ENCODE results near the gene UBAC1.

Gene UBAC1

GRCh38 chr9:135928731-135929655, 32.2 kb downstream of the UBAC1 start:
- H3K9me3 ChIP-seq (ENCODE audit: control insufficient read depth, low read depth, low read length), result no peaks in the 10 kb centered on the region
- H3K9ac ChIP-seq (ENCODE audit: low read length), result no peak overlapping the region
- no peaks in the 10 kb centered on the region for H3K4me1 ChIP-seq (ENCODE audit: control insufficient read depth, low read depth, low read length)
- H3K36me3 ChIP-seq (ENCODE audit: control insufficient read depth, low read depth, low read length), result peaks cover 12% of the 10 kb centered on the region
- H3K27ac ChIP-seq (ENCODE audit: low read length), result no peak overlapping the region
- no peak overlapping the region for H3K4me3 ChIP-seq (ENCODE audit: low read length)
- H3K27me3 ChIP-seq (ENCODE audit: control insufficient read depth, insufficient read depth, low read length), result no peaks in the 10 kb centered on the region

- peaks cover 10% of the 10 kb centered on the region for H3K36me3 ChIP-seq (ENCODE audit: control insufficient read depth, low read depth, low read length)
- H3K9me3 ChIP-seq (ENCODE audit: control insufficient read depth, low read depth, low read length), result no peaks in the 10 kb centered on the region
- H3K4me1 ChIP-seq (ENCODE audit: control insufficient read depth, low read depth, low read length), result no peaks in the 10 kb centered on the region
- H3K9ac ChIP-seq (ENCODE audit: low read length), result no peak overlapping the region
- no peaks in the 10 kb centered on the region for H3K27me3 ChIP-seq (ENCODE audit: control insufficient read depth, insufficient read depth, low read length)
- no peak overlapping the region for H3K27ac ChIP-seq (ENCODE audit: low read length)
- no peak overlapping the region for H3K4me3 ChIP-seq (ENCODE audit: low read length)
These were observed 33.0 kb downstream of the UBAC1 start for GRCh38 chr9:135928074-135928730.

GRCh38 chr9:135927195-135928013, 33.8 kb downstream of the UBAC1 start:
- Histone ChIP-seq H3K9ac (ENCODE audit: low read length) (no peak overlapping the region), H3K27me3 (ENCODE audit: control insufficient read depth, insufficient read depth, low read length) (no peaks in the 10 kb centered on the region), H3K9me3 (ENCODE audit: control insufficient read depth, low read depth, low read length) (no peaks in the 10 kb centered on the region), H3K4me1 (ENCODE audit: control insufficient read depth, low read depth, low read length) (no peaks in the 10 kb centered on the region), H3K36me3 (ENCODE audit: control insufficient read depth, low read depth, low read length) (peaks cover 2% of the 10 kb centered on the region), H3K27ac (ENCODE audit: low read length) (no peak overlapping the region), H3K4me3 (ENCODE audit: low read length) (no peak overlapping the region)

- Histone ChIP-seq H3K9me3 (ENCODE audit: control insufficient read depth, low read depth, low read length) (no peaks in the 10 kb centered on the region), H3K27ac (ENCODE audit: low read length) (no peak overlapping the region), H3K4me3 (ENCODE audit: low read length) (no peak overlapping the region), H3K4me1 (ENCODE audit: control insufficient read depth, low read depth, low read length) (no peaks in the 10 kb centered on the region), H3K27me3 (ENCODE audit: control insufficient read depth, insufficient read depth, low read length) (no peaks in the 10 kb centered on the region), H3K9ac (ENCODE audit: low read length) (no peak overlapping the region), H3K36me3 (ENCODE audit: control insufficient read depth, low read depth, low read length) (no peaks in the 10 kb centered on the region)
These were observed 34.6 kb downstream of the UBAC1 start for GRCh38 chr9:135926402-135927194.

GRCh38 chr9:135925496-135926133, 35.6 kb downstream of the UBAC1 start:
- Histone ChIP-seq H3K4me3 (ENCODE audit: low read length) (no peak overlapping the region), H3K36me3 (ENCODE audit: control insufficient read depth, low read depth, low read length) (no peaks in the 10 kb centered on the region), H3K4me1 (ENCODE audit: control insufficient read depth, low read depth, low read length) (no peaks in the 10 kb centered on the region), H3K9me3 (ENCODE audit: control insufficient read depth, low read depth, low read length) (no peaks in the 10 kb centered on the region), H3K27me3 (ENCODE audit: control insufficient read depth, insufficient read depth, low read length) (no peaks in the 10 kb centered on the region), H3K27ac (ENCODE audit: low read length) (no peak overlapping the region), H3K9ac (ENCODE audit: low read length) (no peak overlapping the region)

GRCh38 chr9:135924628-135925338, 36.4 kb downstream of the UBAC1 start:
- H3K9me3 ChIP-seq (ENCODE audit: control insufficient read depth, low read depth, low read length), result no peaks in the 10 kb centered on the region
- H3K27ac ChIP-seq (ENCODE audit: low read length), result no peak overlapping the region
- H3K27me3 ChIP-seq (ENCODE audit: control insufficient read depth, insufficient read depth, low read length), result no peaks in the 10 kb centered on the region
- no peaks in the 10 kb centered on the region for H3K4me1 ChIP-seq (ENCODE audit: control insufficient read depth, low read depth, low read length)
- no peak overlapping the region for H3K9ac ChIP-seq (ENCODE audit: low read length)
- H3K4me3 ChIP-seq (ENCODE audit: low read length), result no peak overlapping the region
- no peaks in the 10 kb centered on the region for H3K36me3 ChIP-seq (ENCODE audit: control insufficient read depth, low read depth, low read length)

- Histone ChIP-seq H3K9me3 (ENCODE audit: control insufficient read depth, low read depth, low read length) (peaks cover 7% of the 10 kb centered on the region), H3K27ac (ENCODE audit: low read length) (no peak overlapping the region), H3K27me3 (ENCODE audit: control insufficient read depth, insufficient read depth, low read length) (no peaks in the 10 kb centered on the region), H3K36me3 (ENCODE audit: control insufficient read depth, low read depth, low read length) (no peaks in the 10 kb centered on the region), H3K4me3 (ENCODE audit: low read length) (no peak overlapping the region), H3K9ac (ENCODE audit: low read length) (no peak overlapping the region), H3K4me1 (ENCODE audit: control insufficient read depth, low read depth, low read length) (no peaks in the 10 kb centered on the region)
These were observed 37.7 kb downstream of the UBAC1 start for GRCh38 chr9:135923508-135923907.

GRCh38 chr9:135921749-135922310, 39.3 kb downstream of the UBAC1 start:
- Histone ChIP-seq H3K9me3 (ENCODE audit: control insufficient read depth, low read depth, low read length) (peaks cover 19% of the 10 kb centered on the region), H3K4me3 (ENCODE audit: low read length) (no peak overlapping the region), H3K27ac (ENCODE audit: low read length) (no peak overlapping the region), H3K4me1 (ENCODE audit: control insufficient read depth, low read depth, low read length) (no peaks in the 10 kb centered on the region), H3K27me3 (ENCODE audit: control insufficient read depth, insufficient read depth, low read length) (no peaks in the 10 kb centered on the region), H3K9ac (ENCODE audit: low read length) (no peak overlapping the region), H3K36me3 (ENCODE audit: control insufficient read depth, low read depth, low read length) (no peaks in the 10 kb centered on the region)

- H3K4me3 ChIP-seq (ENCODE audit: low read length), result no peak overlapping the region
- H3K27ac ChIP-seq (ENCODE audit: low read length), result no peak overlapping the region
- H3K9me3 ChIP-seq (ENCODE audit: control insufficient read depth, low read depth, low read length), result peaks cover 26% of the 10 kb centered on the region
- no peaks in the 10 kb centered on the region for H3K4me1 ChIP-seq (ENCODE audit: control insufficient read depth, low read depth, low read length)
- no peaks in the 10 kb centered on the region for H3K27me3 ChIP-seq (ENCODE audit: control insufficient read depth, insufficient read depth, low read length)
- H3K9ac ChIP-seq (ENCODE audit: low read length), result no peak overlapping the region
- H3K36me3 ChIP-seq (ENCODE audit: control insufficient read depth, low read depth, low read length), result peaks cover 3% of the 10 kb centered on the region
These were observed 40.1 kb downstream of the UBAC1 start for GRCh38 chr9:135920973-135921585.
